HG03025 (cell line): Measurements from ENCODE around the gene TGM1.

Experiments used
- ATAC-seq: cut with Tn5 transposase; IDR thresholded peaks from one replicate; pipeline ENCODE4 v1.9.1; 2021; ENCODE audit warnings: mild to moderate bottlenecking, moderate library complexity; ENCODE audit not compliant: unreplicated experiment, low FRiP score

Gene TGM1

DNA sequence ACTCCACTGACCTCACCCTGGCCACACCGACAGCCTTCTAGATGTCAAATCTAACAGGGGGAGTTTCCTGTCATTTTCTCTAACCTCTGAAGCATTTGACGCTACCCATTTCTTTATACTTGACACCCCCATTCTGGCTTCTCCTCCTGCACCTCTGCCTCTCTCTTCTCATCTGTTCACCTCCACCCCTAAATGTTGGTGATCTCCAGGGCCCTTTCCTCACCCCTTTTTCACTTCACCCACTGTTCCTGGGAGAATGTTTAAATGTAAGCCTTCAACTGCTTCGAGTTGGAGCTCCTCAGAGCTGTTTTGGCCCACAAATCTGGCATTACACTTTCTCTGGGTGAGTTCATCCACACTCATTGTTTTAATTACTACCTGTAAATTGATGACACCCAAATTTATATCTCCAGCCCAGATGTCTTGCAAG lies 8.9 kb upstream of the TGM1 start:
- no peak for ATAC-seq

DNA sequence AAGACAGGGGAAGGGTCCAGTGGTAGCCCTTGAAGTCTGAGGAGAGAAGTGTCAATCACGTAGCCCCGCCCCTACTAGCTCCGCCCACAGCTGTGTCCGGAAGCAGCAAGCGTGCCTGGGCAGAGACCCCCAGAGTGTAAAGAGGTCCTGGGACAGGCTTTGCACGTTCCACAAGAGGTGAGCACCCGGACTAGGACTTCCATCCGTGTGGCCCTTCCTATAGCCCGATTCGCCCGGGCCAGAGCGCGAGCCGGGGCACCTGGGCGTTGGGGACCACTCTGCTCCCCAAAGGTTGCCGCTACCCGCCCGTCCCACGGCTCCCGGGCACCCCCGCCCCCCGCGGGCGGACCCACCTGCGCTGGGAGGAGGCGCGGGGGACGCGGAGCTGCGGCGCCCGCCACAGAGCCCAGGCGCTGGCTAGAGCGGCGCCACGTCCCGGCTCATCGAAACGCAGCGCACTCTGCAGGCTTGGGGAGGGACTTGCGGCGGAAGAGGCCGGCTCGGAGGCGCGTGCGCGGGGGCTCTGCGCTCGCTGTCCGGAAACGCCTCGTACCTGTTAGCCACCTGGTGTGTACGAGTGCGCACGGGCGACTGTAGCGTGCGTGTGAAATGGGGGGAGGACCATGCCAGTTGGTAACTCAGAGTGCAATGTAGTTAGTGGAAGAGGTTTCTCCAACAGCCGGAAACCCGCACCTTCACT lies 8.3 kb upstream of the TGM1 start, which contains the start of gene RABGGTA:
TSS of gene RABGGTA (minus strand) at position 464 of the 700 bp plus-strand sequence. CDS start 482 bp downstream, outside the sequence.
- ATAC-seq = peak; percentile 81

- ATAC-seq = no peak
Measured at GRCh38 chr14:24270537-24271133, 7.7 kb upstream of the TGM1 start.

GRCh38 chr14:24269910-24270536 lies 7.0 kb upstream of the TGM1 start:
- ATAC-seq = no peak

DNA sequence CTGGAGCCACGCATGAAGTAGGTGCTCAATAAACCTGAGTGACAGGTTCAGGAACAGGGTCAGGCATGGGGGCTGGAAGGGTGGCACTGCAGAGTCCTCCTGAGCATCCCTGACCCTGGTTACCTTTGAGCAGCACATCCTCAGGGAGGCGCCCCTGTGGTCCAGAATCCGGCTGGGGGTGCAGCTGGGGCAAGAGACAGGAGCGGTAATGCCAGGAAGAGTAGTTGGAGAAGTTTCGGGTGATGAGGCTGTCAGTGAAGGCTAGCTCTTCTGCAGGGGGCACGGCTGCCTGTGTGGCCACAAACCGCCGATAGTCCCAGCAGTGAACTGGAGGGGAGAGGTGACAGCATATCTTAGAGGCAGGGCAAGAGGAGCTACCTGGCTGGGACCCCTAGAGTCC lies 6.4 kb upstream of the TGM1 start:
- no peak for ATAC-seq

DNA sequence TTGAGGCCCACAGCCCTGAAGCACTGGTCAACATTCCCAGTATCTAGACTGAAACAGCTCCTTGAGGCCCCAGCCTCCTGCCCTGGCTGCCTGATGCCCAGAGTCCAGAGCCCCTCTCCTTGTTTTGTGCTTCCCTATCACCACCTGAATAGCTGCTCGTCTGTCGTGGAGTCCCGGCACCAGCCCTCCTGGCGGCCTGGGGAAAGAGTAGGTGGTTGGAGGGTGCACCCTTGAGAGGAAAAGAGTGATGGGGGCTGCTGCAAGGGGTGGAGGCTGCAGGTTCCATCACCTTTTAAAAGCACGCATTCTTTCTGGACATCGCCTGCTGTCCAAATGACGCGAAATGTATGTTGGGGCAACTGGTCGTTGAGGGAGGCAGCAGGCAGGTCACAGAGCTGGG lies 5.2 kb upstream of the TGM1 start:
- no peak for ATAC-seq

GRCh38 chr14:24267516-24267915 lies 4.5 kb upstream of the TGM1 start:
- ATAC-seq = no peak

DNA sequence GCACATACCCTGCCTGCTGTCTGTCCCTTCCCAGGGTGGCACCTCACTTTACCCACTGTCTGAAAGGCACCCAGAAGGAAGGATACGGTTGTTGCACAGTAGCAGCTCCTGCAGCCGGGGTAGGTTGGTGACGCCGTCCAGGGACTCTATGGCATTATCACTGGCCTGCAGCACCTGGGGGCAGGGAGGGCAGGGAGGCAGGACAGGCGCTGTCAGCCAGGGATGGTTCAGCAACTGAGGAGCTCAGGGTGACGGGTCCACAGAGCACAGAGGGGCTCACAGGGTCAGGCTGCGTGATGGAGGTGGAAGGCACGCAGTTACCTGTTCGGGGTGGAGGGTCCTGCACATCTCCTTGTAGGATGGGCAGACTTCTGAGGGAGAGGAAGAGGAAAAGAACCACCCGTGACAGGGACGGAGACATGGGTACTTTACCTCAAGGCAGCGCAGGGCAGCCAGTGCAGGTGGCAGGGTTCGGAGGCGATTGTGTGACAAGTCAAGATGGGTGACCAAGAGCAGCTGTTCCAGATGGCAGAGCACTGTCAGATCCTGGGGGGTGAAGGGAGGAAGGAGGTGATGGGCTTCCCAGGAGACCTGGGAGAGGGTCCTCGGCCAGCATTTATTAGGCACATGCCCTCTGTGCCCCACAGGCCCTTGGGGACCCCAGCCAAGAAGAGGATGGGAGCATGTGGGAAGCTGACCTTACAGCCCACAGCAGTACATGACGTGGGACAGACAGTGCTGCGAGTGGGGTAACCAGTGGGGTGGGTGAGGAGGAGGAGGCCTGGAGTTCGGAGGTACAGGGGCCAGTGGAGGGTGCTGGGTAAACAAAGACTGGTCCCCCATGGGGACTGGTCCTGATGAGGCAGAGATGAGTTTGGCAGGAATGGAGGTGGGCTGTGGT lies 3.6 kb upstream of the TGM1 start:
- no peak for ATAC-seq

DNA sequence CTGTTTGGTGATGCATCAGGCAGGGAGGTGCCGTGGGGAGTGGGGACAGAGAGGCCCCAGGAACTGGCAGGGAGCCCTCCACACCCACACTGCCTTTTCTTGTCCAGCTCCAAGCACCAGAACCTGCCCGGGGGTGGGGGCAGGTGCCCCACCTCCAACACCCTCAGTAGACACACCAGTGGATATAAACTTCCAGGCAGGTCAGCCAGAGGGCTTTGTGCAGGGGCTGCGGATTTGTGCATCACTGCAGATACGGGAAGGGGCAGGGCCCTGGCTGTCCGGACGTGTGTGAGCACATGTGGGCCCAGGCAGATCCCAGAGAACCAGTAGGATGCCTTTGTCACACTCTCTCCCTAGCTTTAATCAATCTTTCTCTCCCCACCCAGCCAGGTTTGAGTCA lies 1.3 kb upstream of the TGM1 start:
- ATAC-seq = no peak

DNA sequence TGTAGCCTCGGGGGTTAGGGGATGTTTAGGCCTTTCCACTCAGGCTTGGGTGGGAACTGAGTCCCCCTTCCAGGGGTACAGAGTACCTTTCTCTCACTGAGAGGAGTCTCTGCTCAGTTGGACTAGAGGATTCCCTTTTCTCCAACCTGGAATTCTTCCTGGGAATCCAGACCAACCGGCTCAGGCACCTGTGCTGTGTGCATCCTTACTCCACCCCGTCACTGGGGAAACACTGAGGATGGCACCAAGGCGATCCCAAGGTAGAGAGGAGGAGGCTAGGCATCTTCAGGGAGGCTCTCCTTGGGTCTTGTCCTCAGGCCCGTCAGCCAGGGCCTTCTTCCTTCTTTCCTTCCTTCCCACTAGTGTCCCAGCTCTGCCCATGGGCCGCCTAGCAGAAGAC lies 871 bp upstream of the TGM1 start:
- no peak for ATAC-seq

GRCh38 chr14:24261969-24262327 lies 1.0 kb downstream of the TGM1 start:
- no peak for ATAC-seq

DNA sequence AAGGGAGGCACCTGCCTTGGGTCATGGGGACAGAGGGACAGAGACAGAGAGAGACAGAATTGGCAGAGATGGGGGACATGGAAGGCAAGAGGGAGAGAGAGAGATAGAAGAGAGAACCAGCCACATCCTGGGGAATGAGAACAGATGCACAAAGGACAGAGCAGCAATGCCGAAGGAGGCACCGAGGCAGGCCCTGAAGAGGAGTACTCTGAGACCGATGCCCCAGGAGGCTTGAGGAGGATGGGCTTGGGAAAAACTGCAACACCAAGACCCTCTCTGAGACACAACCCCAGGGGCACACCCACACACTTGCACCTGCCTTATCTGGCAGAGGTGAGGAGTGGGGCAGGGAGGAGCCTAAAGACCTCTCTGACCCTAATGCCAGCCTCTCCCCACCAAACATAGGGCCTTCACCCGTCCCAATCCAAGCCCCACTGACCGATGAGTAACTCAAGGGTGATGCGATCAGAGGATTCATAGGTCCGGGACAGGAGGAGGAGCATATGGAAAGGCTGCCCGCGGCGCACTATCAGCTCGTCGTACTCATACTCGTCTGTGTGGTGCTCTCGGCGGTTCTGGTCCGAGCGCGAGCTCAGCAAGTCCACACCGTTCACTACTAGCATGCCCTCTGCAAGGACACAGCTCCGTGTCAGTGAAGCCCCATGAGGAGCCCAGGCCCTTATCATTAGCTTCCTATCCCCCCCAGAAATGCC lies 1.6 kb downstream of the TGM1 start:
- ATAC-seq = no peak

DNA sequence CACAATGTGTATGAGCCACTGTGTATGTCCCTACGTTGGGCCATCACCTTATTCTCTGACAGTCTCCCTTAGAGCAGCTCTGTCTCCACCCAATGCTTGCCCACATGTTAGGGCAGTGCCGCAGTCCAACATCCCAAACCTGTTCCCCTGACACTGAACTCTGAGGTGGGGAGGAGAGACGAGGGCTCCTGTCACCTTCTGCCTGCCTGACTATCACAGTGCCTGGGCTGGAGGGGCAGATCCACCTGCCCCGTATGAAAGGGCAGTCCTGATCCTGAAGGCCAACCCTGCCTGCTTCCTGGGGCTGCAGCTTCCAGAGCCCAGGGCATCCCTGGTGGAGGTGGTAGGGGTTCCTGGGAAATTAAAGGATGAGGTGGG lies 2.2 kb downstream of the TGM1 start:
- ATAC-seq = no peak

DNA sequence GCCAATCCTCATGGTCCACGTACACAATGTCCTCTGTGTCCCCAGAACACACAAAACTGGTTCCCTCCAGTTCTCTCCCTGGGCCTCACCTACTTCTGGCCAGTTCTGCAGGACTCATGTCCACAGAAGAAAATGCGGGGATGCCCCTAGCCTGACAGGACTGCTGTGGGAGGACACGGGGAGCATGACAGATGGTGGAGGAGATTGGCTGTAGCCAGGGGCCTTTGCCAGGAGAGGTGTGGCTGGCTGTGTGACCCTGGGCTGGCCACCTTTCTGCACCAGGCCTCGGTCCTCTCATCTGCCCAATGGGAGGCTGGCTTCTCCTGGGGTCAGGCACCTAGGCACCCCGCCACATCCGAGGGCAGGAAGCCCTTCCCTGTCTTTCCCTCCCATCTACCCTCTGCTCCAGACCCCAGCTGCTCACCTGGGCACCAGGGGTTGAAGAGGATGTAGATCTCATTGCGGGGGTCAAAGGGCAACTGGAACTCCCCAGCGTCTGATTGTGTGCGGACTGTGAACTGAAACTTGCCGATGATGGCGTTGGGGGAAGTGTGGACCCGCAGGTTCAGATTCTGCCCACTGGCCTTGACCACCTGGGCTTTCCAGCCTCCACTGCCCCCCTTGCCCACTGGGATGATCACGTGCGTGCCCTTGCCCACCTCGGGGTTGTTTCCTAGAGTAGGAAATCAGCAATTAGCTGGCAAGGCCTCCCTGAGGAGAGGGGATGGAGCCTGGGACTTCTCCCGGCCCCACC lies 2.8 kb downstream of the TGM1 start:
- no peak for ATAC-seq

GRCh38 chr14:24259282-24260025 lies 3.5 kb downstream of the TGM1 start:
- ATAC-seq = no peak

DNA sequence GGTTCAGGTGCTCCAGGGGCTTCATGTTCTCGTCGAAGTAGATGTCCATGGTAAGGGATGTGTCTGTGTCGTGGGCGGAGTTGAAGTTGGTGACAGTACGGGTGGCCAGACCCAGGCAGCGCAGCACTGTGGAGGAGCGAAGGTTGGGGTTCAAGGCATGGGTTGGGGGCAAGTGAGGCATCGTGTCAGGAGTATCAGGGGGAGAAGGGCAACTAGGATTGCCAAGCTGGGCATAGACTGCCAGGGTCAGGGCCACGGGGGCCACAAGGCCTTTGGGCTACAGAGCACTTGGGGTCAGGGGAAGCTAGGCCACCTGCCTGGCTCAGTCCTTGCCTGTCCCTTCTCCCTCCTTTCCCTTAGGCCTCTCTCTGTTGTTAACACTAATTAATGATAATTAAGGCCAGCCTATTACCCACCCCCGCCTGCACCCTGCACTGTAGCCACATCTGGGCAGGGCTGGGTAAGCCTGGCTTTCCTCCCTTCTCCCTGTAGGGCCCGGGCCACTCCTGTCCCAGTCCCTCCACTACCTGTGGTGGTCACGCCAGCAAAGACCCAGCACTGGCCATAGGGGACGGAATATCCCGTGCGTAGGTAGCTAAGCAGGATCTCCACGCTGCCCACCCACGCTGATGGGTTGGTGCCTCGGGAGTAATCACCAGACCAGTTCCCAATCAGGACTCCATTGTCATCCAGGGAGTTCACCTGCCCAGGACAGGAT lies 4.3 kb downstream of the TGM1 start:
- ATAC-seq = no peak

DNA sequence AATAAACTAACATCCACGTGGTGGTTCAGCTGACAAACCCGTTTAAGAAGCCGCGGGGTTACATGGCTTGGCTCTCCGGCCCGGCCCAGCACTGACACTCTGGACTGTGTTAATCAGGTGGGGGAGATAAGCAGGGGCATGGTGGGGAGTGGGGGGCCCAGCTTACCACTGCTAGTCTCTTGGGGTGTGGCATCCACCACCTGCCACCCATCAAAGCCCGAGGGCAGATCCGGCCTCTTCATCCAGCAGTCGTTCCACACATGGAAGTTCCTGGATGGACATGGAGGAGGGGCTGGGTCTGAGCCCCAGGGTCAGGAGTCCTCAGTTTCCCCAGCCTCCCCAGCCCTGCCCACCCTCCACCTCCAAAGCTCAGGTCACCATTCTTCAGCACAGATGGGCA lies 4.9 kb downstream of the TGM1 start:
- ATAC-seq = no peak

DNA sequence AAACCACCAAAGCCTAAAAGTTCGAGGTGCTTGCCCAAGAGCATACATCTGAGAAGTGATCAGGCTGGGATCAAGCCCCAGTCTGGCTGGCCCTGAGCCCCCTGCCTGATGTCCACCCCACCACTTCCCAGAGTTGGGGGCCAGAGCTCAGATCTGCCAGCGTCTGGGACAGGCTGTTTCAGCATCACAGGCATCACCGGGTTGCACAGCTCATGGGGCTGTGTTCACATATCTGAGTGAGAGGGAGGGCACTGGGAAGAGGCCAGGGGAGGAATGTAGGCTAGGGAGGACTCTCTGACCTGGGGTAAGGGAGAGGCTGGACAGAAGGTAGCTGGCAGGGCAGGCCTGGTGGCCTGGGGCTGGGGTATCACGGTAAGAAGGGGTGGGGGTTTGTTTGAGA lies 6.0 kb downstream of the TGM1 start:
- no peak for ATAC-seq
